Measurements from ENCODE around the gene GLYATL3. TPM values are rescaled to one million over a fixed set of nuclear protein-coding genes. Genes with fewer than 3 reads are reported as not detected.

GLYATL3 gene
- total RNA-seq, 1 donor from 2014 or later, result not detected

DNA sequence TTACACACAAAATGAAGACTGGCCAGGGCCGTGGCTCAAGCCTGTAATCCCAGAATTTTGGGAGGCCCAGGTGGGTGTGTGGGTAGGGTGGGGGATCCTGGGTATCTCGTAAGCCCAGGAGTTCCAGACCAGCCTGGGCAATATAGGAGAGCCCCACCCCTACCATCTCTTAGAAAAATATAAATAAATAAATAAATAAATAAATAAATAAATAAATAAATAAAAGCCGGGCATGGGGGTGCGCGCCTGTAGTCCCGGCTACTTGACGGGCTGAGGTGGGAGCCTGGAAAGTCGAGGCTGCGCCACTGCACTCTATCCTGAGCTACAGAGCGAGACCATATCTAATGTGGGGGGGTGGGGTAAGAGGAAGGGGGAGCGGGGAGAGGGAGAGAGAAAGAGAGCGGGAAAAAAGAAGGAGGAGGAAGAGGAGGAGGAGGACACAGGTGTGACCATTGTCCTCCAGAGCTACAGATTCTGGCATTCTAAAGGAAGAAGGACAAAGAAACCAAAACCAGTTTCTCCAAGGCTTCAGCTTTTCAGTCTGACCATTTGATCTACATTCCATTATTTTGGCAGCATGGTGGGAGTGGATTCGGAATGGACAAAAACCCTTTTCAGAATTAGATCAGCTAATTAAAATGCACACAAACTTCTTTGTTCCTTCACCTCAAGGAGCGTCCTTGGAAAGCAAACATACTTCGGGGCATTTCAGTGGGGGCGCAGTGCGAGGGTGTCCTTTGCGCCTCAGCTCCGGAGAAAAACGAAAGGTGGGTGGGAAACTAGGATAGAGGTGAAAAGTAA, 50.2 kb downstream of the GLYATL3 start:
- H3K36me3 ChIP-seq, result no peaks in the 10 kb centered on the region
- H3K9me3 ChIP-seq (replicated peaks), result no peaks in the 10 kb centered on the region
- peaks cover 23% of the 10 kb centered on the region for H3K4me1 ChIP-seq
- DNase-seq, result no peak
- no peak overlapping the region for H3K27ac ChIP-seq (replicated peaks)
- H3K4me3 ChIP-seq, result peak overlapping the region; percentile 65
- intact Hi-C loops (cut with micrococcal nuclease), result no loop called here
- TF ChIP-seq, protein P1, sequence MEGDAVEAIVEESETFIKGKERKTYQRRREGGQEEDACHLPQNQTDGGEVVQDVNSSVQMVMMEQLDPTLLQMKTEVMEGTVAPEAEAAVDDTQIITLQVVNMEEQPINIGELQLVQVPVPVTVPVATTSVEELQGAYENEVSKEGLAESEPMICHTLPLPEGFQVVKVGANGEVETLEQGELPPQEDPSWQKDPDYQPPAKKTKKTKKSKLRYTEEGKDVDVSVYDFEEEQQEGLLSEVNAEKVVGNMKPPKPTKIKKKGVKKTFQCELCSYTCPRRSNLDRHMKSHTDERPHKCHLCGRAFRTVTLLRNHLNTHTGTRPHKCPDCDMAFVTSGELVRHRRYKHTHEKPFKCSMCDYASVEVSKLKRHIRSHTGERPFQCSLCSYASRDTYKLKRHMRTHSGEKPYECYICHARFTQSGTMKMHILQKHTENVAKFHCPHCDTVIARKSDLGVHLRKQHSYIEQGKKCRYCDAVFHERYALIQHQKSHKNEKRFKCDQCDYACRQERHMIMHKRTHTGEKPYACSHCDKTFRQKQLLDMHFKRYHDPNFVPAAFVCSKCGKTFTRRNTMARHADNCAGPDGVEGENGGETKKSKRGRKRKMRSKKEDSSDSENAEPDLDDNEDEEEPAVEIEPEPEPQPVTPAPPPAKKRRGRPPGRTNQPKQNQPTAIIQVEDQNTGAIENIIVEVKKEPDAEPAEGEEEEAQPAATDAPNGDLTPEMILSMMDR (IDR thresholded peaks at IDR 0.05; ENCODE audit: borderline replicate concordance), result no peak
- H3K27me3 ChIP-seq (ENCODE audit: low read depth), result peaks cover 49% of the 10 kb centered on the region

DNA sequence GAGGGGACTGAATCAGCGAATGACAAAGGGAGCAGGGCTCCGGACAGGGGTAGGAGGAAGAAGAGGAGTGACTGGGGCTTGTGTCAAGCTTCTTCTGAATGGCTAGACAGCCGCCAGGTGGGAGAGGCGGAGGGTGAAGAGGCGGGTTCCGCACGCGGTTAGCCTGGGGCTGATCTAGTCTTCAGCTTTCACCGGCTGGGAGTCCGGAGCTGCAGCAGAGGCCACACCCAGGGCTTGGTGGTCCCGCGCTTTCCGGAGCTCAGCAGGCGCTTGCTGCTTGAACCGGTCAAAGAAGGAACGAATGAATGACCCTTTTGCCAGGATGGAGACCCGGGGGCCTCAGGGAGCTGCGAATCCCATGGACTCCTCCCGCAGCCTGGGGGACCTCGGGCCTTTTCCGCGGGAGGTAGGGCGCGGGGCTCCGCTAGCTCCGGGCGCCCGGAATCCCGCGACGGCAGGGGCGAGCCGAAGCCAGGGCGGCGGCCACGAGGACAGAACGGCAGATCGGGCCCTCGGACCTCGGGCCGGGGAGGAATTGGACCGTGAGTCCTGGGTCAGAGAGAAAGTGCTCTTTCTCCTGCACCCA, 50.9 kb downstream of the GLYATL3 start, which contains the start of gene C6orf141:
Gene C6orf141, plus strand, starts transcription at position 177 of the 586 bp plus-strand sequence. Its CDS starts 125 bp downstream, at position 302.
- H3K36me3 ChIP-seq, result no peaks in the 10 kb centered on the region
- H3K4me3 ChIP-seq, result peak within 1 kb of the TSS; percentile 65
- intact Hi-C loops (cut with micrococcal nuclease), result no loop called here
- no peak for DNase-seq
- H3K4me1 ChIP-seq, result peaks cover 23% of the 10 kb centered on the region
- H3K9me3 ChIP-seq (replicated peaks), result no peaks in the 10 kb centered on the region
- no peak within 1 kb of the TSS for H3K27ac ChIP-seq (replicated peaks)
- TF ChIP-seq, protein P1 (IDR thresholded peaks at IDR 0.05; ENCODE audit: borderline replicate concordance), result no peak
- peaks cover 49% of the 10 kb centered on the region for H3K27me3 ChIP-seq (ENCODE audit: low read depth)

DNA sequence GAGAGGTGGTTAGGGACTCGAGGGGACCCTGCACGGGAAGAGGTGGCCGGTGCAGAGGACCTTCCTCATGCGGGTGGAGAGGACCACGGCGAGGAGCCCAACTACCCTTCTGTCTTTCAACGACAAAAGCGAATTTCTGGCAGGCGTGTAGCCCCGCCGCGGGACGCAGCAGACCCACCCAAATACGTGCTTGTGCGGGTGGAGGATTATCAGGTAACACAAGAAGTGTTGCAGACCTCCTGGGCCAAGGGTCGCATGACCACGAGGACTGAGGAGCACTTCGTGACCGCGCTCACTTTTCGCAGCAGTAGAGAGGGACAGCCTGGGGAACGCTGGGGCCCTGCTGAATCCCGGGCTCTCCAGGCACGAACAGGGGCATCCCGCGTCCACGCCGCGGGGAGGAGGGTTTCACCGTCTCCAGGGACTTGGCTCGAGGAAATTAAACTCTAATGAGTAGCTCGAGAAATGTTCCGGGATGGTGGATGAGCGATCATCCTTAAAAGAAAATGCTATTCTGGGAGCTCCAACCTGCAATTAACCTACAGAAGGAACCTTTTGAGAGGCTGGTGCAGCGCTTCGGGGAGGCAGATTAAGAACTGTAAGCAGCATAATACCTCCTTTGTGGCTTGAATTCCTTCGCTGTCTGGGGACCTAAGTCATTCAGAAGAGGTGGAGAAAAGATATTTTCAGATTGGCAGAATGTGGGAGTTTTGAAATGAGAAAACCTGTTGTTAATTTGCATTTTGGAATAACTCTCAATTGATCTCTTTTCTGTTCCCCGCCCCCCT, 51.5 kb downstream of the GLYATL3 start:
- Histone ChIP-seq H3K27me3 (ENCODE audit: low read depth) (peaks cover 49% of the 10 kb centered on the region), H3K36me3 (no peaks in the 10 kb centered on the region), H3K4me3 (peak overlapping the region; percentile 65), H3K9me3 (replicated peaks) (no peaks in the 10 kb centered on the region), H3K27ac (replicated peaks) (no peak overlapping the region), H3K4me1 (peaks cover 23% of the 10 kb centered on the region)
- intact Hi-C loops (cut with micrococcal nuclease), result no loop called here
- TF ChIP-seq, protein P1 (IDR thresholded peaks at IDR 0.05; ENCODE audit: borderline replicate concordance), result no peak
- DNase-seq, result no peak

DNA sequence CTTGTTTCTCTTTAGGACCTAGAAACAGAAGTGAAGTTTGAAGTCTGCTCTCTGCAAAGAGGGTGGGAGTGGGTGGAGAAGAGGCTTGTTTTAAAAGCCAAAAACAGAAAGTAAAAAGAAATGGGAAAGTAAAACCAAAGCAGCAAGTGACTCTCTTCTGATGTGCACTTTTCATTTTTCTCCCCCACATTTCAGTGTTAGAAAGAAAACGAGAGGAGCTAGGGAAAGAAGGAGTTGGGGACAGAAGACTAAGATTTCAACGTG, 52.1 kb downstream of the GLYATL3 start:
- H3K4me1 ChIP-seq, result peaks cover 23% of the 10 kb centered on the region
- no peak overlapping the region for H3K27ac ChIP-seq (replicated peaks)
- DNase-seq, result no peak
- H3K36me3 ChIP-seq, result no peaks in the 10 kb centered on the region
- peak overlapping the region; percentile 65 for H3K4me3 ChIP-seq
- intact Hi-C loops (cut with micrococcal nuclease), result no loop called here
- no peaks in the 10 kb centered on the region for H3K9me3 ChIP-seq (replicated peaks)
- TF ChIP-seq, protein P1 (IDR thresholded peaks at IDR 0.05; ENCODE audit: borderline replicate concordance), result no peak
- peaks cover 49% of the 10 kb centered on the region for H3K27me3 ChIP-seq (ENCODE audit: low read depth)

DNA sequence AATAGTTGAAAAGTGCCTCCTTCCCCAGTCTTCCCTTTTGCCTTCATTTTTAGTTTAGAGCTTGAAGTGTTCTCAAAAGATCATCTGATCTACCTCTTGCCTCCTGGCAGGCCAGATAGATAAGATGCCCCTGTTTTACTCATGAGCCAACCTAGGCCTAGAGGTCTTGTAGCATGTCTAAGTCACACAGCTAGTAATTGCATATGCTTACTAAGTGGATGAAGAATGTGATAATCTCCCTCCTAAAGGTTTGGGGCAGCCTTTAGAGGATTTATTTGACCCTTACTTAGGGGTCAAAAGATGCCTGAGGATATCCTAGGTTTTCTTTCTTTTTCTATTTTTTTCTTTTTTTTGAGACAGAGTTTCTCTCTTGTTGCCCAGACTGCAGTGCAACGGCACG, 52.9 kb downstream of the GLYATL3 start:
- Histone ChIP-seq H3K27ac (replicated peaks) (no peak overlapping the region), H3K4me3 (no peak overlapping the region), H3K27me3 (ENCODE audit: low read depth) (peaks cover 49% of the 10 kb centered on the region), H3K36me3 (no peaks in the 10 kb centered on the region), H3K4me1 (peaks cover 23% of the 10 kb centered on the region), H3K9me3 (replicated peaks) (no peaks in the 10 kb centered on the region)
- TF ChIP-seq, protein P1 (IDR thresholded peaks at IDR 0.05; ENCODE audit: borderline replicate concordance), result no peak
- intact Hi-C loops (cut with micrococcal nuclease), result no loop called here
- no peak for DNase-seq
